Neuronal stem cell (in vitro differentiated cells): Measurements from ENCODE around the gene AUTS2.

Experiments
- DNase-seq: peaks from one replicate; pipeline ENCODE4 v3.0.0-alpha.2; 2013; ENCODE audit warnings: low spot score
- H2AFZ ChIP-seq: one replicate; pipeline ENCODE4 v1.6.1; 2013; ENCODE audit warnings: mild to moderate bottlenecking, low read length, inconsistent platforms
- H2AK5ac ChIP-seq: 2 replicates; pipeline ENCODE4 v1.6.1; 2013; ENCODE audit warnings: low read depth, mild to moderate bottlenecking, inconsistent platforms, low read length, moderate library complexity, mixed read lengths
- H2BK120ac ChIP-seq: 2 replicates; pipeline ENCODE4 v1.6.1; 2013; ENCODE audit warnings: low read depth, mild to moderate bottlenecking, inconsistent platforms, low read length, moderate library complexity, mixed read lengths
- H2BK12ac ChIP-seq: one replicate; pipeline ENCODE4 v1.6.1; 2013; ENCODE audit warnings: low read length, inconsistent platforms
- H2BK15ac ChIP-seq: 2 replicates; pipeline ENCODE4 v1.6.1; 2013; ENCODE audit warnings: mild to moderate bottlenecking, low read length, inconsistent platforms, mixed read lengths
- H2BK5ac ChIP-seq: one replicate; pipeline ENCODE4 v1.6.1; 2013; ENCODE audit warnings: inconsistent platforms, mild to moderate bottlenecking, low read length, moderate library complexity
- H3K14ac ChIP-seq: one replicate; pipeline ENCODE4 v1.6.1; 2013; ENCODE audit warnings: low read length, inconsistent platforms
- H3K18ac ChIP-seq: 2 replicates; pipeline ENCODE4 v1.6.1; 2013; ENCODE audit warnings: low read length, inconsistent platforms
- H3K23ac ChIP-seq: 2 replicates; pipeline ENCODE4 v1.6.1; 2013; ENCODE audit warnings: low read depth, mild to moderate bottlenecking, mixed read lengths, low read length, inconsistent platforms; ENCODE audit not compliant: poor library complexity
- H3K27ac ChIP-seq: replicated peaks from 3 replicates; pipeline ENCODE4 v1.5.1; 2013; ENCODE audit warnings: low read length, inconsistent platforms
- H3K27me3 ChIP-seq, 3 experiments: 2 replicates each; pipeline ENCODE4 v1.6.1; 2013; ENCODE audit warnings: low read length in 3 of 3, mild to moderate bottlenecking in 2 of 3, inconsistent platforms in 1 of 3, low read depth in 1 of 3, mixed read lengths in 1 of 3, moderate library complexity in 1 of 3; ENCODE audit not compliant: control insufficient read depth in 3 of 3, insufficient read depth in 3 of 3
- H3K36me3 ChIP-seq, 2 donors: replicated peaks in 1 of 2; 2 replicates each; pipeline ENCODE4 v1.6.1; 2013; ENCODE audit warnings: low read length in 2 of 2; ENCODE audit not compliant: control insufficient read depth in 2 of 2, insufficient read depth in 2 of 2
- H3K4ac ChIP-seq: 2 replicates; pipeline ENCODE4 v1.6.1; 2013; ENCODE audit warnings: inconsistent platforms, mild to moderate bottlenecking, low read length, moderate library complexity
- H3K4me1 ChIP-seq, 2 donors: 1 replicate in 1 of 2; 2 replicates in 1 of 2; pipeline ENCODE4 v1.6.1; 2013; ENCODE audit warnings: low read length in 2 of 2, low read depth in 1 of 2; ENCODE audit not compliant: control insufficient read depth in 2 of 2, insufficient read depth in 1 of 2
- H3K4me2 ChIP-seq: one replicate; pipeline ENCODE4 v1.6.1; 2013; ENCODE audit warnings: mild to moderate bottlenecking, low read length, inconsistent platforms; ENCODE audit not compliant: insufficient read depth, poor library complexity, severe bottlenecking
- H3K4me3 ChIP-seq, 2 donors: 2 replicates each; pipeline ENCODE4 v1.5.1; 2013; ENCODE audit warnings: low read length in 2 of 2, mild to moderate bottlenecking in 2 of 2, inconsistent platforms in 1 of 2, moderate library complexity in 1 of 2
- H3K79me1 ChIP-seq: one replicate; pipeline ENCODE4 v1.6.1; 2013; ENCODE audit warnings: low read depth, mild to moderate bottlenecking, inconsistent platforms, low read length, moderate library complexity
- H3K9ac ChIP-seq: one replicate; pipeline ENCODE4 v1.6.1; 2013; ENCODE audit warnings: mild to moderate bottlenecking, low read depth, low read length, inconsistent platforms; ENCODE audit not compliant: poor library complexity
- H3K9me3 ChIP-seq, 2 donors: replicated peaks in 1 of 2; 2 replicates each; pipeline versions ENCODE3 to v1.6.1; 2013; ENCODE audit warnings: low read length in 2 of 2, mild to moderate bottlenecking in 2 of 2, inconsistent platforms in 1 of 2, low read depth in 1 of 2, mixed read lengths in 1 of 2, moderate library complexity in 1 of 2; ENCODE audit not compliant: control insufficient read depth in 2 of 2, insufficient read depth in 1 of 2
- H4K8ac ChIP-seq: one replicate; pipeline ENCODE4 v1.6.1; 2013; ENCODE audit warnings: low read depth, mild to moderate bottlenecking, inconsistent platforms, low read length, moderate library complexity
- H4K91ac ChIP-seq: one replicate; pipeline ENCODE4 v1.6.1; 2013; ENCODE audit warnings: low read length, low read depth, mild to moderate bottlenecking, inconsistent platforms; ENCODE audit not compliant: poor library complexity
- WGBS, 2 donors: extraction: QIAGEN DNeasy Blood & Tissue Kit; methylation state at CpG; one replicate each; pipeline ENCODE4 v1.1.7; 2013; ENCODE audit warnings: missing lambda C conversion rate in 2 of 2, mixed read lengths in 1 of 2; ENCODE audit not compliant: insufficient read length in 2 of 2, insufficient replicate concordance in 1 of 2; ENCODE audit errors: extremely low coverage in 2 of 2; 5-methylcytosine and 5-hydroxymethylcytosine counted together

The AUTS2 gene

GRCh38 chr7:69770613-69771012, 172.3 kb downstream of the AUTS2 start:
- Histone ChIP-seq H2BK12ac (no peak overlapping the region), H3K79me1 (no peaks in the 10 kb centered on the region), H4K91ac (no peak overlapping the region), H2BK5ac (no peak overlapping the region), H3K27me3 (no peaks in the 10 kb centered on the region), H2BK120ac (no peak overlapping the region), H3K27ac (no peak overlapping the region), H3K9ac (no peak overlapping the region), H4K8ac (no peak overlapping the region), H3K4me1 (peaks cover 2 to 5% of the 10 kb centered on the region in 2 donors), H3K23ac (no peak overlapping the region), H3K36me3 (no peaks in the 10 kb centered on the region), H3K18ac (no peak overlapping the region), H3K14ac (no peak overlapping the region), H3K9me3 (no peaks in the 10 kb centered on the region), H3K4me2 (no peak overlapping the region), H2AFZ (no peak overlapping the region), H3K4ac (no peak overlapping the region), H2AK5ac (no peak overlapping the region), H2BK15ac (no peak overlapping the region), H3K4me3 (no peak overlapping the region)
- no peak for DNase-seq
- no CpG with 5 or more reads among the region's 6 CpGs for WGBS, 2 donors

GRCh38 chr7:69772718-69773436, 174.6 kb downstream of the AUTS2 start:
- Histone ChIP-seq H3K18ac (no peak overlapping the region), H2BK15ac (no peak overlapping the region), H2BK5ac (no peak overlapping the region), H3K27ac (no peak overlapping the region), H2AFZ (no peak overlapping the region), H3K9me3 (no peaks in the 10 kb centered on the region), H3K23ac (no peak overlapping the region), H3K4me3 (no peak overlapping the region), H2AK5ac (no peak overlapping the region), H4K8ac (no peak overlapping the region), H4K91ac (no peak overlapping the region), H3K14ac (no peak overlapping the region), H3K27me3 (no peaks in the 10 kb centered on the region), H3K9ac (no peak overlapping the region), H3K4ac (no peak overlapping the region), H3K4me2 (no peak overlapping the region), H3K4me1 (peaks cover 5 to 6% of the 10 kb centered on the region in 2 donors), H2BK120ac (no peak overlapping the region), H2BK12ac (no peak overlapping the region), H3K36me3 (no peaks in the 10 kb centered on the region), H3K79me1 (no peaks in the 10 kb centered on the region)
- WGBS, 2 donors = no CpG with 5 or more reads among the region's 9 CpGs
- no peak for DNase-seq

GRCh38 chr7:69773535-69774225, 175.4 kb downstream of the AUTS2 start:
- WGBS, 2 donors = no CpG with 5 or more reads among the region's 9 CpGs
- no peaks in the 10 kb centered on the region for H3K27me3 ChIP-seq
- no peak overlapping the region for H3K4me2 ChIP-seq
- no peak overlapping the region for H3K23ac ChIP-seq
- no peak overlapping the region for H2BK120ac ChIP-seq
- DNase-seq = no peak
- no peak overlapping the region for H2AK5ac ChIP-seq
- no peak overlapping the region for H3K14ac ChIP-seq
- H3K18ac ChIP-seq = no peak overlapping the region
- H2BK12ac ChIP-seq = no peak overlapping the region
- no peaks in the 10 kb centered on the region for H3K79me1 ChIP-seq
- no peak overlapping the region for H2BK15ac ChIP-seq
- H3K36me3 ChIP-seq = no peaks in the 10 kb centered on the region
- H3K9me3 ChIP-seq = no peaks in the 10 kb centered on the region
- H2AFZ ChIP-seq = no peak overlapping the region
- H3K4ac ChIP-seq = no peak overlapping the region
- H4K8ac ChIP-seq = no peak overlapping the region
- no peak overlapping the region for H2BK5ac ChIP-seq
- H3K27ac ChIP-seq = no peak overlapping the region
- H4K91ac ChIP-seq = no peak overlapping the region
- no peak overlapping the region for H3K9ac ChIP-seq
- no peak overlapping the region for H3K4me3 ChIP-seq
- H3K4me1 ChIP-seq = peaks cover 5 to 6% of the 10 kb centered on the region in 2 donors

- H2AK5ac ChIP-seq = no peak overlapping the region
- no peak overlapping the region for H4K91ac ChIP-seq
- H3K9me3 ChIP-seq = no peaks in the 10 kb centered on the region
- no CpG with 5 or more reads among the region's 6 CpGs for WGBS, 2 donors
- no peaks in the 10 kb centered on the region for H3K36me3 ChIP-seq
- H3K27me3 ChIP-seq = no peaks in the 10 kb centered on the region
- H2BK15ac ChIP-seq = no peak overlapping the region
- H3K23ac ChIP-seq = no peak overlapping the region
- H3K4me3 ChIP-seq = no peak overlapping the region
- H3K18ac ChIP-seq = no peak overlapping the region
- no peak for DNase-seq
- no peak overlapping the region for H2BK12ac ChIP-seq
- H3K4me2 ChIP-seq = no peak overlapping the region
- no peak overlapping the region for H3K9ac ChIP-seq
- peaks cover 6% of the 10 kb centered on the region in 2 donors for H3K4me1 ChIP-seq
- no peak overlapping the region for H4K8ac ChIP-seq
- no peak overlapping the region for H2AFZ ChIP-seq
- no peak overlapping the region for H3K4ac ChIP-seq
- H2BK5ac ChIP-seq = no peak overlapping the region
- H3K27ac ChIP-seq = no peak overlapping the region
- no peak overlapping the region for H3K14ac ChIP-seq
- no peaks in the 10 kb centered on the region for H3K79me1 ChIP-seq
- H2BK120ac ChIP-seq = no peak overlapping the region
Observed at GRCh38 chr7:69775231-69775771, 177.0 kb downstream of the AUTS2 start.
